SK-N-MC (cell line): ENCODE data around the gene TLR1.
A peak's percentile ranks its signal among the peaks of the same experiment; 100 is the strongest.

Source experiments
- DNase-seq: peaks from one replicate; pipeline ENCODE4 v3.0.0-alpha.2; 2011; ENCODE audit warnings: low read depth, low spot score
- H3K27ac ChIP-seq: fragments of 200-600 bp; sonication (generic); 2 replicates; pipeline ENCODE4 v1.5.1; 2016; ENCODE audit warnings: mixed run types
- H3K36me3 ChIP-seq: fragments of 200-600 bp; sonication (generic); 2 replicates; pipeline ENCODE4 v1.6.1; 2017; ENCODE audit warnings: antibody characterized with exemption, low read length, mixed read lengths; ENCODE audit not compliant: insufficient read depth
- H3K4me3 ChIP-seq: fragments of 200-600 bp; sonication (generic); 2 replicates; pipeline ENCODE4 v1.5.1; 2016
- H3K9ac ChIP-seq: fragments of 200-600 bp; sonication (generic); 2 replicates; pipeline ENCODE4 v1.8.0; 2017; ENCODE audit warnings: mixed run types, mixed read lengths; ENCODE audit not compliant: insufficient read length
- H3K9me3 ChIP-seq: fragments of 200-600 bp; sonication (generic); 2 replicates; pipeline ENCODE4 v1.6.1; 2017; ENCODE audit warnings: low read depth, mild to moderate bottlenecking, antibody characterized with exemption, low read length, moderate library complexity, mixed read lengths
- EZH2 ChIP-seq: fragments of 200-600 bp; sonication (generic); IDR thresholded peaks from one replicate; pipeline ENCODE4 v1.6.1; 2017; ENCODE audit warnings: antibody characterized with exemption
- FOXP2 ChIP-seq: optimal IDR thresholded peaks from 2 replicates; pipeline ENCODE3; 2011; ENCODE audit warnings: mild to moderate bottlenecking, moderate library complexity; ENCODE audit not compliant: insufficient read depth; ENCODE audit errors: extremely low read length, control extremely low read depth
- POLR2AphosphoS5 ChIP-seq: IDR thresholded peaks from 2 replicates; pipeline ENCODE4 v1.6.1; 2012; ENCODE audit warnings: mild to moderate bottlenecking, low read depth, low read length, borderline replicate concordance

Gene TLR1

GRCh38 chr4:38752941-38753806 lies 51.4 kb downstream of the TLR1 start:
- peak overlapping the region; percentile 75; the same call in 1 of the 2 replicates for H3K27ac ChIP-seq
- H3K9ac ChIP-seq = no peak overlapping the region
- TF ChIP-seq FOXP2 (no peak), POLR2AphosphoS5 (no peak), EZH2 (no peak)
- DNase-seq = no peak
- H3K36me3 ChIP-seq = no peaks in the 10 kb centered on the region
- no peak overlapping the region for H3K4me3 ChIP-seq
- H3K9me3 ChIP-seq = no peaks in the 10 kb centered on the region

GRCh38 chr4:38752372-38752940 lies 52.1 kb downstream of the TLR1 start:
- TF ChIP-seq EZH2 = no peak
- no peak for DNase-seq
- no peaks in the 10 kb centered on the region for H3K9me3 ChIP-seq
- no peak overlapping the region for H3K9ac ChIP-seq
- no peak overlapping the region for H3K4me3 ChIP-seq
- peak overlapping the region; percentile 75; the same call in 1 of the 2 replicates for H3K27ac ChIP-seq
- H3K36me3 ChIP-seq = no peaks in the 10 kb centered on the region

GRCh38 chr4:38751341-38752010 lies 53.1 kb downstream of the TLR1 start:
- Histone ChIP-seq H3K27ac (no peak overlapping the region), H3K9me3 (no peaks in the 10 kb centered on the region), H3K36me3 (no peaks in the 10 kb centered on the region), H3K4me3 (no peak overlapping the region), H3K9ac (no peak overlapping the region)
- no peak for DNase-seq
- no peak for TF ChIP-seq FOXP2
- TF ChIP-seq POLR2AphosphoS5 = no peak
- TF ChIP-seq EZH2 = no peak

DNA sequence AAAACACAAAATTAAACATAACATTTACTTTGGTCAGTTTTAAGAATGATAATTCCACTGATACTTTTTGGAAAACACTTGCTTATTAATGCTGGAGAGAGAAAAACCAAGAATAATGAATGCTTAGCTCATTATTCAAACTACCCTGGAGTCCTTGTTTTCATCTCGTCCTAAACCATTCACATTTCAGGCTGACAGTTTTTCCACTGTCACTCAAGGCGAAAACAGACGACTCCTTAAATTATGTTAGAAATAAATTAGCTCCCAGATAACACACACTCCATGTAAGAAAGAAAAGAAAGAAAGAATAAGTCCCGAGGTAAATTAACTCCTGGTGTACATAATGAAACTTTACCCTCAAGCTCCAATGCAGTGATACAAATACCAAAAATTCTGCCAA lies 55.3 kb downstream of the TLR1 start:
- Histone ChIP-seq H3K4me3 (no peak overlapping the region), H3K36me3 (no peaks in the 10 kb centered on the region), H3K9ac (no peak overlapping the region), H3K27ac (no peak overlapping the region), H3K9me3 (no peaks in the 10 kb centered on the region)
- no peak for TF ChIP-seq POLR2AphosphoS5
- DNase-seq = no peak

GRCh38 chr4:38747629-38748028 lies 57.0 kb downstream of the TLR1 start:
- no peak for TF ChIP-seq POLR2AphosphoS5
- no peak for TF ChIP-seq FOXP2
- TF ChIP-seq EZH2 = no peak
- DNase-seq = no peak
- Histone ChIP-seq H3K9me3 (no peaks in the 10 kb centered on the region), H3K4me3 (no peak overlapping the region), H3K27ac (no peak overlapping the region), H3K9ac (no peak overlapping the region), H3K36me3 (no peaks in the 10 kb centered on the region)
